NCI-H2029 treated with DMSO at 0.1 percent for 48 hours (cell line): ENCODE results near the gene SLC34A1.
"Not testable (repeated sequence)": the region's sequence is repeated elsewhere in the genome, so short reads cannot be mapped to it uniquely, and the experiment has no call there.

ENCODE experiments used
- DNase-seq: peaks from one replicate; lab custom pipeline; 2025; lab: John Stamatoyannopoulos, UW

Gene SLC34A1

DNA sequence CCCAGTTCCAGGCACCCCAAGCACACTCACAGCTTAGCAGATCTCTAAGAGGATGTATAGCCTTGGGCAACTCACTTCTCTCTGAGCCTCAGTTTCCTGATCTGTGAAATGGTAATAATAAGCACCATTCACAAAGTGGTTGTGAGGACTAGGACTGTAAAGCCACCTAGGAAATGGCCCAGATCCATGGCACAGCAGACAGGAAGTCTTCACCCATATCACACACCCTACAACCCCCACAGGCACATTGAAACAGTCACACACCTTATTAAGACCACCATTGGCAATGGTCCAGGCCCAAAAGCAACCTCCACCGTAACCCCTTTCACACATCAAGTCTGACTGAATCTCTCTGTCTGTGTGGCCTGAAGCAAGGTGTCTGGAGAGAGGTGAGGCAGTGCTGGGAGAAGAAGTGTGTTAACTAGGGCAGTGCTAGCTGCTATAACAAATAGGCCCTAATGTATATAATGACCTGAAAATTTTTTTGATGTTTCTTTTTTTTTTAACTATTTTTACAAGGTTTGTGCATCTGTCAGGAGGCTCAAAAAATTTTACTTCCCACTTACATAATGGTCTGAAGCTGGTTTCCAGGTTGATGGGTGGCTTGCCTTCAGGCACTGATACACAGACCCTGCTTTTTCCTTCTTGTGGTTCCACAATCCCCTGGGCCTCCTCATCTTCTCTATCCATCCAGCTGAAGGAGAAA lies 28.9 kb upstream of the SLC34A1 start:
- no peak for DNase-seq

DNA sequence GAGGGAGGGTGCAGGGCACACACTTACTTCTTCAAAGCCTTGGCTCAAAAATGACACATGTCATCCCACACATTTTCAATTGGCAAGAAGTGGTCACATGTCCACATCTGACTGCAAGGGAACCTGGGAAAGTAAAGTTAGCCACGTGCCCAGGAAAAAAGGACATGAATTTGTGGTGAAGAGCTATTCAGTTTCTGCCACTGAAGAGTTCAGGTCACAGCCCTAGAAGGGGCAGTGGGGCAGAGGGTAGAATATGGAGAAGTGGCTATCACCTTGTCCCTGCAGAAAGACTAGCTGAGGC lies 28.4 kb upstream of the SLC34A1 start:
- no peak for DNase-seq

DNA sequence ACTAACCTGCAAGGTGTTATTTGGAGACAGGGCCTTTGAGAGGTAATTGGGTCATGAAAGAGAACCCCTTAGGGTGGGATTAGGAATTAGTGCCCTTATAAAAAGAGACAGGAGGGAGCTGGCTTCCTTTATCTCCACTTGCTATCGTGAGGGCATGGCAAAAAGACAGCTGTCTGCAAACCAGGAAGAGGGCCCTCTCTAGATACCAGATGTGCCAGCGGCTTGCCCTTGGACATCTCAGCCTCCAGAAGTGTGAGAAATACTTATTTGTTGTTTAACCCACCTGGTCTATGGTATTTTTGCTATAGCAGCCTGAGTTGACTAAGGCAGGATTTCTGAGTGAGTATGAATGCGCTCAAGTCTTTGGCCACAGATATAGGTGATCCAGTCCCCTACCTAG lies 27.5 kb upstream of the SLC34A1 start:
- no peak for DNase-seq

- DNase-seq: no peak
Observed at GRCh38 chr5:177357146-177357458, 27.1 kb upstream of the SLC34A1 start.

GRCh38 chr5:177357459-177358351 lies 26.5 kb upstream of the SLC34A1 start, which contains the start of gene RGS14:
Gene RGS14 (plus strand): TSS chr5:177357924. CDS start chr5:177358025, 101 bp downstream.
- DNase-seq: peak; percentile 47

DNA sequence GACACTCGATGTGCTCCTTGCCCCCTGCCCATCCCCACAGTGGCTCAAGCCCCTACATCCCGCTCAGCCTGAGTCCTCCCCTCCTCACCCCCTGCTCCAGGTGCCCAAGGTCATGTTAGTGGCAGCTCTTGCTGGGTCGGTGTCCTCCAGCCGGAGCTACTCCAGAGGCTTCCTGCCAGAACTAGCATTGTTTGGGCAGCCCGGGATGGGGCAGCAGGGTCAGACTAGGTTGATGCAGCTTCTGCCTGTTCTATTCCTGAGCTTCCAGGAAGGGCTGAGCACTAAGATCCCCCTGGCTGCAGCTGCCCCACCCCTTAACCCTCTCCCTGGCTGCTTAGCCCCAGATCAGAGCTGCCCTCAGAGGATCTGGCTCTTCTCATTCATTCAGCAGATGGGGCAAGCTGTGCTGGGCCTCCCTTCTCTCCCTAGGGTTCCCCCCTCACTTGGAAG lies 25.8 kb upstream of the SLC34A1 start:
- DNase-seq: no peak

- DNase-seq: no peak
Observed at GRCh38 chr5:177359451-177359851, 24.8 kb upstream of the SLC34A1 start.

GRCh38 chr5:177359860-177360259 lies 24.4 kb upstream of the SLC34A1 start:
- DNase-seq: no peak

GRCh38 chr5:177360740-177361139 lies 23.5 kb upstream of the SLC34A1 start:
- DNase-seq: not testable (repeated sequence)

DNA sequence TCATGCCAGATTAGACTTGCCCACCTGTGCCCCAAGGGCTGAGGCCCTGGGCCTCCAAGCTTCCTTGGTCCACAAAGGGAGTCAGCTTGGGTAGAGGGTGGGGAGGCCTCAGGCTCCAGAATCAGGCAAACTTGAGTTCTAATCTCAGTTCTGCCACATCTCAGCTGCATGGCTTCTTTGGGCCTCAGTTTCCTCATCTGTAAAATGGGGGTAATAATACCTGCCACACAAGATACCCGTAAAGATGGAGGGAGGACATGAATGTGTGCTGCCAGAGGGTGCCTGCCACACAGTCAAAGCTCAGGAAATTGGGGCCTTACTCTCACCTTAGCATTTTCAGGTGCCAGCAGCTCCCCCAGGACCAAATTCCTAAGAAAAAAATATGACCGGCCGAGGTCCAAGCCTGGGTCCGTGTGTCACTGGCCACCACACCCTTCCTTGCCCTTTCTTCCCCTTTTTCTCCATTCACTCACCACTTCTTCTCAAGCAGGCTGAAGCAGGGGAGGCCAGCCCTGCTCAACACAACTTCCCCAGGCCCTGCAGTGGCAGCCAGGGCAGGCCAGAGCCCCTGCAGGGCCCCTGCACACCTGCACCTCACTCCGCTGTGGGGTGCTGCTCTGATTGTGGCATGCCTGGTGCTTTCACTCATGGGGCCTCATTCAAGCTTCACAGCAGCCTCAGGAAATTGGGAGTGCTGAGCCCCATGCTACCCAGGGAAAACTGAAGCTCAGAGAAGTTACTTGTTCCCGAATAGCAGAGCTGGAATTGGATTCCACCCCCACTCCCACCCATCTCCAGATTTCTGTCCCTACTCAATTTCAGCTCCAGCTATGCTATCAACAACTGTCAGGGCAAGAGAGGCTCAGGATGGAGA lies 22.6 kb upstream of the SLC34A1 start:
- no peak for DNase-seq

- no peak for DNase-seq
Observed at GRCh38 chr5:177362292-177362609, 22.0 kb upstream of the SLC34A1 start.

DNA sequence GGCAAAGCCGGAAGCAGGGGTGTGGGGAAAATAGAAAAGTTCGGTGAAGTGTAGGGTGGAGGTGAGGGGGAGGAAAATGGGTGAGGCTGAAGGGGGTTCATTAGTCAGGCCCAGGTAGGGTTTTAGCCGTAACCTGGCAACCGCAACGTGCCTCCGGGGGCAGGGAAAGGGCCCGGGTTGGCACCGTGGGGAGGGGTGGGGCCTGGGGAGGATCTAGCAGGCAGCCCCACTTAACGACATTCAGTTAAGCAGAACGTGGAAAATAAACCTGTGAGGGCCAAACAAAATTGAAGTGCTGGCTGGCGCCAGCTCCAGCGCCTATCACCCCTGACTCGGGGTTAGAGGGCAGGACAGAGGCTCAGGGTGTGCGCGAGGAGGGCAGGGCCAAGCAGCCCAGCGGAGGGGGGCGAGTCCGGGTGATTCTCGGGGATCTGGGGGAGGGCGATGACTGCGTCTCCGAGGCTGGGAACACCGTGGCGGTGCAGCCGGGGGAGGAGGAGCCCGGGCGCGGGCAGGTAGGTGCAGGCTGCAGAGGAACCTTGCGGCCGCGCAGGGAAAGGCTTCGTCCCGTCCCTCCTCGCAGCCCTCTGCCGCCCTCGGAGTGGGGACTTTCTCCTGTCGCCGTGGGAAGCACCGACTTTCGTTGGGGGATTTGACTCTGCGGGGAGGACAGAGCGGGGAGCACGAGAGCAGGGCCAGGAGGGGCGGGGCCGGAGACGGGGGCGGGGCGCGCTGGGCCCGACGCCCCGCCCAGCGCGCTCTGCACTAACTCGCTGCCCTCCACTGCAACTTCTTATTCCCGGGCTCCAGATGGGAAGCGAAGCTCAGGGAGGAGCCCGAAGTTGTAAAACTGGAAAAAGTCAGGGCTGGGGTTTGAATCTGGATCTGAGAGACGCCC lies 21.4 kb upstream of the SLC34A1 start:
- peak; percentile 52 for DNase-seq

- no peak for DNase-seq
Observed at GRCh38 chr5:177363565-177363964, 20.7 kb upstream of the SLC34A1 start.

DNA sequence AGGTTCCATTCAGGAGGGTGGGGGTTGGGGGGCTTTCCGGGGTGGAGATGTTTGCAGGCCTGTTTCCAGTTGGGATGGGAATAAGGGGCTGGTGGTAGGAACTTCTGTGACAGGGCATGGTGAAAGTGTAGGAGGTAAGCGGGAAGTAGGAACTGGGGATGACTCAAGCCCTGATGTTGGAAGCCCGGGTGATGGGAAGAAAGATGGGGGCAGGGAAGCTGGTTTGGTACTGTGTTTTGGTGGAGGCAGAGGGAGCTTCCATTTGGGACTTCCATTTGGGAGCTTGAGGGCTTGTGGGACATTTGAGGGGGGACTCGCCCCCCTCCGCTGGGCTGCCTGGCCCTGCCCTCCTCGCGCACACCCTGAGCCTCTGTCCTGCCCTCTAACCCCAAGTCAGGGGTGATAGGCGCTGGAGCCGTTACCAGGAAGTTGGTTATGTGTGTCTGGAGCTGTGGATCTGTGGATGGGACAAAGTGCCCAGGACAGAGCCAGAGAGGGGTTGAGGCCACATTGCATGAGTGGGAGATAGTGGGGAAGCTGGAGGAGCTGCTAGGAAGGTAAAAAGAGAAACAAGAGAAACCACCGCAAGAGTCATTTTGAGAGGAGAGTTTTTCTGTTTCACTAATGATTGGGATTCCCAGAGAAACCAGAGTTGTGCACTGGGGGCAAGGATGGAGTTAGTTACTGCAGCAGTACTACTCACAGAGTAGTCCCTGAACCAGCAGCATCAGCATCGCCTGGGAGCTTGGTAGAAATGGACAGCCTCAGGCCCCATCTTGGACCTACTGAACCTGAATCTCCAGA lies 19.9 kb upstream of the SLC34A1 start:
- DNase-seq: no peak

DNA sequence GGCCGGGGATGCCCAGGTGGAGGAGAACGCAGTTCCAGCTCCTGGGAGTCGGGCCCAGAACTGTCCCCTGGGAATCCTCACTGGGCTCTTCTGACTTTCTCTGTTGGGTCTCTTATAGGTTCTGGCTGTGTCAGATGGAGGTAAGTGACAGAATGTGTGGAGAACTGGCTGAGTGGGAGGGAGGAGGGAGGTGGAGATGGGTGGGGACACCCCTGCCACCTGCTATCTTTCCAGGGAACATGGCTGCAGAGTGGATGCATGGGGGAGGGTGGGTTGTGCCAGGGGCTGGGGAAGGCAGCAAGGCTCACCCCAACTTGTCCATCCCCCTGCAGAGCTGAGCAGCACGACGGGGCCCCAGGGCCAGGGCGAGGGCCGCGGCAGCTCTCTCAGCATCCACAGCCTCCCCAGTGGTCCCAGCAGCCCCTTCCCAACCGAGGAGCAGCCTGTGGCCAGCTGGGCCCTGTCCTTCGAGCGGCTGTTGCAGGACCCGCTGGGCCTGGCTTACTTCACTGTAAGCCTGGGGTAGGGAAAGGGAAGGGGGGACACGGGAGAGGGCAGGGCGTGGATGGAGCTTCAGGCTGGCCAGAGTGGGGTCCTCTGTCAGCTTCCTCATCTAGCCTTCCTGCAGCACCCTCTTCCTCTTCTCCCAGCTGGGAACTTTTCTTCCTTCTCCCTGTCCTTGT lies 18.2 kb upstream of the SLC34A1 start:
- no peak for DNase-seq

DNA sequence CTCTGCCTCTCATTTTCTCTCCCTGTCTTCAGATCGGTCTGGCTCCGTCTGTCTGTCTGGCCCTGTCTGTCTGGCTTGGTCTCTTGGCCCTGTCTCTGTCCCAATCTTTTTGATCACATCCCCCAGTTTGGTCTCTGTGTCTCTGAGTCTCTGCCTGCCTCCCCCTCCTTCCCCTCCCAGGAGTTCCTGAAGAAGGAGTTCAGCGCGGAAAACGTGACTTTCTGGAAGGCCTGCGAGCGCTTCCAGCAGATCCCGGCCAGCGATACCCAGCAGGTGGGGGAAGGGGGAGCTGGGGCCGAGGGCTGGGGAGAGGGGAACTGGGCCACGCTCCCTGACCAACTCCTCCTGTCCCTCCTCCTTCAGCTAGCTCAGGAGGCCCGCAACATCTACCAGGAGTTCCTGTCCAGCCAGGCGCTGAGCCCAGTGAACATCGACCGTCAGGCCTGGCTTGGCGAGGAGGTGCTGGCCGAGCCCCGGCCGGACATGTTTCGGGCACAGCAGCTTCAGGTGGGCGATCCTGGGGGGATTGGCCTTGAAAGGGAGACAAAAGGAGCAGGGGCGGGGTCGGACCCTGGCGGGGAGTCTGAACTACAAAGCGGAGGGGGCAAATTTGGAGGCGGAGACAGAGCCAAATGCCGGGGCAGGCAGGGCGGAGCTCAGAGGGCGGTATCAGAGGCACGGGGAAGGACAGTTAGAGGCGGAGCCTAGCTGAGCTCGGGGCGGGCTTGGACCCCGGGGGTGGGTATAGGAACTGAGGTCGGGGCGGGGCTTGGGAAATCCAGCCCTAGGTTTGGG lies 17.5 kb upstream of the SLC34A1 start:
- DNase-seq: no peak

- no peak for DNase-seq
Observed at GRCh38 chr5:177367323-177367848, 16.8 kb upstream of the SLC34A1 start.

DNA sequence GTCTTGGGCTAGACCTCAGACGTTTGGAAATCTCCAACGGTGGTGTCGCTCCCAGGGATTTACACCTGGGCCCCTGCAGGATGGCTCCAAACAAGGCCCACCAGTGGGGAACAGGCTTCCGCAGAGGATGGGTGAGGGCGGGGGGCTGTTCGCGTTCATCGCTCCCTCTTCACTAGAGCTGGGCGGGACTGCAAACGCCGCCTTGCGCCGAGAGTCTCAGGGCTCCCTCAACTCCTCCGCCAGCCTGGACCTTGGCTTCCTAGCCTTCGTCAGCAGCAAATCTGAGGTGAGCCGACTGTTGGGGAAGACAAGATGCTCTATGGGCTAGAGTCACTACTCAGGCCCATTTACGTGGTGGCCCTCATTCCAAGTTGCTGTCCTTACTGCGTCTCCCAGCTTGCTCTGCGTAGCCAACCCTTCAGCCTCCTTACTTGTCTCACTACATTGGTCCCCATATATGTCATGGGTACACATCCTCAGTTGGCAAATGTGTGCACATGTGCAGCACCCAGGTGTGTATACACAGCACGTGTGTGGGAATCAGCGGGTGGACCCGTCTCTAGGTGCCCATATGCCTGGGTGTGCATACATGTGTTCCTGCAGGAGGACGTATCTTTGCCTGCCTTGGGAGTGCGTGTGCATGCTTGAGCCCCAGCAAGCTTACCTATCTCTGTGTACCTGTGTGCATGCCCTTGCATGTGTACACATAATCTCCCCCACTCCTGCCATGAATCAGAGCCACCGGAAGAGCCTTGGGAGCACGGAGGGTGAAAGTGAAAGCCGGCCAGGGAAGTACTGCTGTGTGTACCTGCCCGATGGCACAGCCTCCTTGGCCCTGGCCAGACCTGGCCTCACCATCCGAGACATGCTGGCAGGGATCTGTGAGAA lies 16.0 kb upstream of the SLC34A1 start:
- DNase-seq: no peak
